Measurements from ENCODE around the gene PDF.

Gene PDF

DNA sequence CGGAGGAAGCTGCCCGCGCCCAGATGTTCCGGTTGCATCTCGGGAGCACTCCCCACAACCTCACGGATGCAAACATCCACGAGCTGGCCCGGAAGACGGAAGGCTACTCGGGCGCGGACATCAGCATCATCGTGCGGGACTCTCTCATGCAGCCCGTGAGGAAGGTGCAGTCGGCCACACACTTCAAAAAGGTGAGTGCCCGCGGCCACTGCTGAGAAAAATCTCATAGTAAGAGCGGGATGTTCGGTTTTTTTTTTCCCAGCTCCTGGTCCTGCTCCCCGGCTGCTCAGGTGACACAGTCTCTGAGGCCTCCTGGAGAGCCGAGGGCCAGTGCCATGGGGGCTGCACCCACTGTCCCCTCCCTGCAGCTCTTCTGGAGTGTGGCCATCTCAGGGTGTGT lies 9.3 kb downstream of the PDF start:
- Histone ChIP-seq H3K4me3 (IDR thresholded peaks at IDR 0.05; ENCODE audit: insufficient read depth, low read depth, low read length) (no peak overlapping the region), H3K4me1 (ENCODE audit: low read depth, poor library complexity, severe bottlenecking) (no peaks in the 10 kb centered on the region), H3K27ac (no peak overlapping the region), H3K79me2 (ENCODE audit: insufficient read depth, low read depth) (peaks cover 11% of the 10 kb centered on the region; the same call in 1 of the 2 replicates), H2AFZ (ENCODE audit: low read depth) (no peak overlapping the region), H3K9ac (no peak overlapping the region), H3K36me3 (ENCODE audit: insufficient read depth) (no peaks in the 10 kb centered on the region; the same call in 1 of the 2 replicates), H4K20me1 (ENCODE audit: insufficient read depth) (no peaks in the 10 kb centered on the region), H3K4me2 (no peak overlapping the region), H3K27me3 (ENCODE audit: insufficient read depth, low read depth) (no peaks in the 10 kb centered on the region)
- TF ChIP-seq, protein P1, sequence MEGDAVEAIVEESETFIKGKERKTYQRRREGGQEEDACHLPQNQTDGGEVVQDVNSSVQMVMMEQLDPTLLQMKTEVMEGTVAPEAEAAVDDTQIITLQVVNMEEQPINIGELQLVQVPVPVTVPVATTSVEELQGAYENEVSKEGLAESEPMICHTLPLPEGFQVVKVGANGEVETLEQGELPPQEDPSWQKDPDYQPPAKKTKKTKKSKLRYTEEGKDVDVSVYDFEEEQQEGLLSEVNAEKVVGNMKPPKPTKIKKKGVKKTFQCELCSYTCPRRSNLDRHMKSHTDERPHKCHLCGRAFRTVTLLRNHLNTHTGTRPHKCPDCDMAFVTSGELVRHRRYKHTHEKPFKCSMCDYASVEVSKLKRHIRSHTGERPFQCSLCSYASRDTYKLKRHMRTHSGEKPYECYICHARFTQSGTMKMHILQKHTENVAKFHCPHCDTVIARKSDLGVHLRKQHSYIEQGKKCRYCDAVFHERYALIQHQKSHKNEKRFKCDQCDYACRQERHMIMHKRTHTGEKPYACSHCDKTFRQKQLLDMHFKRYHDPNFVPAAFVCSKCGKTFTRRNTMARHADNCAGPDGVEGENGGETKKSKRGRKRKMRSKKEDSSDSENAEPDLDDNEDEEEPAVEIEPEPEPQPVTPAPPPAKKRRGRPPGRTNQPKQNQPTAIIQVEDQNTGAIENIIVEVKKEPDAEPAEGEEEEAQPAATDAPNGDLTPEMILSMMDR (conservative IDR thresholded peaks at IDR 0.05; ENCODE audit: low read depth, low read length): no peak

DNA sequence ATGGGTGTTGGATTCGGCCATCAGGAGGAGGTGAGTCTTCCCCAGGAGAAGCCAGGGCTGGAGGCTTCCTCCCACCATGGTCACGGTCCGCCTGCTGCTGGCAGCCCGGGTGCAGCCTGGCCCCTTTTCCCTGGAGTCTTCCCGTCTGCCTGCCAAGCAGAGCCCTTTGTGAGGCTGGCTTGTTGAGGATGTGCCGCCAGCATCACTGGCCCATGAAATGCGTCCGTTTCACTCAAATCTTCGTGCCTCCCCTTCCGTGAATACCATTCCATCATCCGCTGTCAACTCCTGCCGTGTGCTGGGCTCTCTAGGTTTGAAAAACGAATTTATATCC lies 9.7 kb downstream of the PDF start:
- H3K36me3 ChIP-seq (ENCODE audit: insufficient read depth): no peaks in the 10 kb centered on the region; the same call in 1 of the 2 replicates
- no peak overlapping the region for H3K27ac ChIP-seq
- TF ChIP-seq, protein P1 (conservative IDR thresholded peaks at IDR 0.05; ENCODE audit: low read depth, low read length): no peak

DNA sequence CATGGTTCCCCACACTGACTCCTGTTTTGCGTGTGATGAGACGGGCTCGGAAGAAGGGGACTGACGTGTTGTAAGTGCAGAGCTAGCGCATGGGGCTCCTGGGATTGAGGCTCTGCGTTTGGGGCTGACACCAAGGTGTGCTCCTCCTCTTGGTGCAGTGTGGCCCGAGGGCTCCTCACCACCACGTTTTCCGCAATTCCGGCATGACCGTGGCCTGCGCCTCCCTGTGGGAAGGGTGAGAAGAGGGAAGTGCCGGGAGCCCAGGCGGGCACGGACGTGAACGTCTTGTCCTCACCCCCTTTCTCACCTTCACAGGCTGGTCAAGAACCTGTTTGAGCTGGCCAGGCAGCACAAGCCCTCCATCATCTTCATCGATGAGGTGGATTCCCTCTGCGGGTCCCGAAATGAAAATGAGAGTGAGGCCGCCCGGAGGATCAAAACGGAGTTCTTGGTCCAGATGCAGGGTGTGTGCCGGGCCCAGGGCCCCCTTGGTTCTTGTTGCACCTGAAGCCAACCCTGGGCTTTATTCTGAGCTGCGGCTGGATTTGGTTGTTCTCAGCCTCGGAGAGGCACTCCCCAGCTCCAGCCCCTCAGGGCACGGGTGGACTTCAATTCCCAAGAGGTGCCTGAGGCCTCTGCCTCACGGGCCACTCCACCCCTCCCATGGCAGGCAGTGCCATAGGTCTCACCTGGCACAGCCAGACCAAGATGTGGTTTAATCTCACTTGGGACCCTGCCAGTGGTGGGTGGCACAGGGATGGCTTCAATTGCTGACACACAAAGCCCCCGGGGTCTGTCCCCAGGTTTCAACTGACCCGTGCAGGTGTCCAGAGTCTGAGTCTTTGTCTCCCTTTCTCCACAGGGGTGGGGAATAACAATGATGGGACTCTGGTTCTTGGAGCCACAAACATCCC lies 10.3 kb downstream of the PDF start:
- no peaks in the 10 kb centered on the region for H3K27me3 ChIP-seq (ENCODE audit: insufficient read depth, low read depth)
- TF ChIP-seq, protein P1 (conservative IDR thresholded peaks at IDR 0.05; ENCODE audit: low read depth, low read length): no peak
- no peaks in the 10 kb centered on the region for H4K20me1 ChIP-seq (ENCODE audit: insufficient read depth)
- no peaks in the 10 kb centered on the region for H3K4me1 ChIP-seq (ENCODE audit: low read depth, poor library complexity, severe bottlenecking)
- H3K4me3 ChIP-seq (IDR thresholded peaks at IDR 0.05; ENCODE audit: insufficient read depth, low read depth, low read length): no peak overlapping the region
- H3K79me2 ChIP-seq (ENCODE audit: insufficient read depth, low read depth): peaks cover 8% of the 10 kb centered on the region; the same call in 1 of the 2 replicates
- H3K36me3 ChIP-seq (ENCODE audit: insufficient read depth): no peaks in the 10 kb centered on the region; the same call in 1 of the 2 replicates
- no peak overlapping the region for H3K4me2 ChIP-seq
- no peak overlapping the region for H3K27ac ChIP-seq
- no peak overlapping the region for H2AFZ ChIP-seq (ENCODE audit: low read depth)
- no peak overlapping the region for H3K9ac ChIP-seq

More for the DNA sequence above, 9.7 kb downstream of the PDF start:
- Histone ChIP-seq H2AFZ (ENCODE audit: low read depth) (no peak overlapping the region), H4K20me1 (ENCODE audit: insufficient read depth) (no peaks in the 10 kb centered on the region), H3K79me2 (ENCODE audit: insufficient read depth, low read depth) (peaks cover 9% of the 10 kb centered on the region; the same call in 1 of the 2 replicates), H3K4me1 (ENCODE audit: low read depth, poor library complexity, severe bottlenecking) (no peaks in the 10 kb centered on the region), H3K9ac (no peak overlapping the region), H3K4me3 (IDR thresholded peaks at IDR 0.05; ENCODE audit: insufficient read depth, low read depth, low read length) (no peak overlapping the region), H3K27me3 (ENCODE audit: insufficient read depth, low read depth) (no peaks in the 10 kb centered on the region), H3K4me2 (no peak overlapping the region)

DNA sequence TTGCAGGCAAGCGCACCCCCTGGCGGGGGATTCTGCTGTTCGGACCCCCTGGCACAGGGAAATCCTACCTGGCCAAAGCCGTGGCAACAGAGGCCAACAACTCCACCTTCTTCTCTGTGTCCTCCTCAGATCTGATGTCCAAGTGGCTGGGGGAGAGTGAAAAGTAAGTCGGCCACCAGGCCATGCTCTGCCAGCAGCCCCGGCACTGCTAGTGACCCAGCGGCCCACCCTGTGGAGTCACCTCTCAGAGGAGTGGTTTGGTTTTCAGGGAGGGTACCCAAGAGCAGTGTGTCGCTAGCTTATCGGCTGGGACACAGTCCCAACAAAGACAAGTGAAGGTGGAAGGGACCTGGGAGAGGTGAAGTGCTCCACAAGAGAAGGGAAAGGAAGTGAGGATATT lies 11.0 kb downstream of the PDF start:
- TF ChIP-seq, protein P1 (conservative IDR thresholded peaks at IDR 0.05; ENCODE audit: low read depth, low read length): no peak
- Histone ChIP-seq H2AFZ (ENCODE audit: low read depth) (no peak overlapping the region), H4K20me1 (ENCODE audit: insufficient read depth) (no peaks in the 10 kb centered on the region), H3K4me1 (ENCODE audit: low read depth, poor library complexity, severe bottlenecking) (no peaks in the 10 kb centered on the region), H3K79me2 (ENCODE audit: insufficient read depth, low read depth) (peaks cover 9% of the 10 kb centered on the region; the same call in 1 of the 2 replicates), H3K9ac (no peak overlapping the region), H3K4me3 (IDR thresholded peaks at IDR 0.05; ENCODE audit: insufficient read depth, low read depth, low read length) (no peak overlapping the region), H3K36me3 (ENCODE audit: insufficient read depth) (no peaks in the 10 kb centered on the region; the same call in 1 of the 2 replicates), H3K27ac (no peak overlapping the region), H3K4me2 (no peak overlapping the region), H3K27me3 (ENCODE audit: insufficient read depth, low read depth) (no peaks in the 10 kb centered on the region)
